H1 (cell line): Measurements from ENCODE around the gene ADH1C. TPM values are rescaled to one million over a fixed set of nuclear protein-coding genes. Genes with fewer than 3 reads are reported as not detected.
A peak's percentile ranks its signal among the peaks of the same experiment; 100 is the strongest.

Experiments
- CTCF ChIA-PET: fragments of 300-600 bp; sonication (Branson Sonifier 250); formaldehyde crosslinking; loops from one replicate; lab custom pipeline; 2021; ENCODE audit not compliant: partially characterized antibody; lab: Charles Lee
- POLR2A ChIA-PET: fragments of 300-600 bp; sonication (Branson Sonifier 250); formaldehyde crosslinking; loops from one replicate; lab custom pipeline; 2021; ENCODE audit warnings: inconsistent platforms; ENCODE audit not compliant: partially characterized antibody; lab: Charles Lee
- DNase-seq, 2 experiments: peaks; one replicate each; pipeline versions ENCODE4 v3.0.0 to v3.0.0-alpha.2; 2010 to 2022; ENCODE audit warnings: low spot score in 2 of 2, low read depth in 1 of 2, mixed read lengths in 1 of 2
- FAIRE-seq: peaks from 2 replicates; lab custom pipeline; 2011; peaks lifted over from hg19 to GRCh38; lab: Jason Lieb, UNC
- H2AFZ ChIP-seq: 2 replicates; pipeline ENCODE4 v1.8.1; 2012; ENCODE audit warnings: low read length, inconsistent platforms
- H2AK5ac ChIP-seq: 2 replicates; pipeline ENCODE4 v1.6.1; 2013; ENCODE audit warnings: low read depth, low read length
- H2BK120ac ChIP-seq: replicated peaks from 2 replicates; pipeline ENCODE3; 2013; ENCODE audit warnings: low read depth, low read length, inconsistent platforms
- H2BK12ac ChIP-seq: 2 replicates; pipeline ENCODE4 v1.6.1; 2013; ENCODE audit warnings: low read depth, low read length
- H2BK15ac ChIP-seq: 2 replicates; pipeline ENCODE4 v1.6.1; 2013; ENCODE audit warnings: low read length
- H2BK20ac ChIP-seq: 2 replicates; pipeline ENCODE4 v1.6.1; 2013; ENCODE audit warnings: low read length
- H2BK5ac ChIP-seq: 2 replicates; pipeline ENCODE4 v1.6.1; 2013; ENCODE audit warnings: low read depth, low read length
- H3K14ac ChIP-seq: 2 replicates; pipeline ENCODE4 v1.6.1; 2013; ENCODE audit warnings: inconsistent platforms; ENCODE audit not compliant: insufficient read length
- H3K18ac ChIP-seq: 2 replicates; pipeline ENCODE4 v1.6.1; 2013; ENCODE audit warnings: low read length; ENCODE audit errors: extremely low read depth
- H3K23ac ChIP-seq: 2 replicates; pipeline ENCODE4 v1.6.1; 2013; ENCODE audit warnings: inconsistent platforms; ENCODE audit not compliant: insufficient read length
- H3K23me2 ChIP-seq: 2 replicates; pipeline ENCODE4 v1.6.1; 2013; ENCODE audit warnings: low read depth, low read length
- H3K27ac ChIP-seq: 2 replicates; pipeline ENCODE4 v1.6.1; 2011; ENCODE audit warnings: low read depth, low read length, inconsistent platforms
- H3K27me3 ChIP-seq, 4 experiments: replicated peaks in 1 of 4; 1 replicate in 1 of 4; 2 replicates in 3 of 4; pipeline versions ENCODE4 v1.6.1 to v1.8.1; 2011 to 2013; ENCODE audit warnings: low read length in 3 of 4, mild to moderate bottlenecking in 3 of 4, inconsistent platforms in 2 of 4, mixed read lengths in 2 of 4, moderate library complexity in 1 of 4; ENCODE audit not compliant: control insufficient read depth in 3 of 4, insufficient read depth in 3 of 4; ENCODE audit errors: extremely low read depth in 1 of 4
- H3K36me3 ChIP-seq, 4 experiments: 2 replicates each; pipeline versions ENCODE4 v1.6.1 to v1.8.1; 2011 to 2013; ENCODE audit warnings: mild to moderate bottlenecking in 4 of 4, low read length in 3 of 4, moderate library complexity in 2 of 4, control low read depth in 1 of 4, inconsistent platforms in 1 of 4; ENCODE audit not compliant: insufficient read depth in 4 of 4, control insufficient read depth in 2 of 4
- H3K4ac ChIP-seq: replicated peaks from 2 replicates; pipeline ENCODE3; 2013; ENCODE audit warnings: low read length, low read depth, mixed read lengths, inconsistent platforms; ENCODE audit not compliant: insufficient read length
- H3K4me1 ChIP-seq, 4 experiments: replicated peaks in 1 of 4; 1 replicate in 1 of 4; 2 replicates in 3 of 4; pipeline versions ENCODE4 v1.6.1 to v1.8.1; 2011 to 2013; ENCODE audit warnings: low read length in 3 of 4, inconsistent platforms in 2 of 4, mixed read lengths in 1 of 4; ENCODE audit not compliant: insufficient read depth in 4 of 4, control insufficient read depth in 3 of 4
- H3K4me2 ChIP-seq, 2 experiments: 2 replicates each; pipeline versions ENCODE4 v1.6.1 to v1.8.1; 2011 to 2013; ENCODE audit warnings: low read depth in 2 of 2, low read length in 2 of 2, control low read depth in 1 of 2, inconsistent platforms in 1 of 2, mild to moderate bottlenecking in 1 of 2; ENCODE audit not compliant: insufficient read depth in 1 of 2
- H3K4me3 ChIP-seq, 4 experiments: fragments of 200-600, 300-600 bp in 1 of 4; sonication (generic), shearing (Covaris generic), sonication (Bioruptor Twin) in 1 of 4; 2 replicates each; pipeline versions ENCODE4 v1.5.1 to v1.8.1; 2011 to 2016; ENCODE audit warnings: low read length in 4 of 4, low read depth in 3 of 4, control low read depth in 2 of 4, inconsistent platforms in 2 of 4, mild to moderate bottlenecking in 2 of 4, mixed read lengths in 1 of 4, moderate library complexity in 1 of 4; ENCODE audit not compliant: insufficient read depth in 2 of 4; ENCODE audit errors: extremely low read depth in 1 of 4
- H3K56ac ChIP-seq: replicated peaks from 2 replicates; pipeline ENCODE3; 2013; ENCODE audit warnings: low read depth, mild to moderate bottlenecking, mixed read lengths, low read length, inconsistent platforms; ENCODE audit not compliant: insufficient read length
- H3K79me1 ChIP-seq: 2 replicates; pipeline ENCODE4 v1.6.1; 2013; ENCODE audit warnings: low read depth, low read length, control low read depth
- H3K79me2 ChIP-seq, 2 experiments: 2 replicates each; pipeline versions ENCODE4 v1.6.1 to v1.8.1; 2012 to 2013; ENCODE audit warnings: low read length in 2 of 2, mild to moderate bottlenecking in 2 of 2, inconsistent platforms in 1 of 2; ENCODE audit not compliant: insufficient read depth in 2 of 2, control insufficient read depth in 1 of 2
- H3K9ac ChIP-seq, 4 experiments: replicated peaks in 1 of 4; 1 replicate in 1 of 4; 2 replicates in 3 of 4; pipeline versions ENCODE4 v1.6.1 to v1.8.1; 2011 to 2013; ENCODE audit warnings: low read depth in 3 of 4, low read length in 3 of 4, control low read depth in 2 of 4, mild to moderate bottlenecking in 2 of 4, moderate library complexity in 2 of 4, inconsistent platforms in 1 of 4; ENCODE audit errors: extremely low read depth in 1 of 4
- H3K9me3 ChIP-seq, 2 experiments: 2 replicates each; pipeline versions ENCODE4 v1.6.1 to v1.8.1; 2012 to 2013; ENCODE audit warnings: mild to moderate bottlenecking in 2 of 2, moderate library complexity in 2 of 2, control low read depth in 1 of 2, inconsistent platforms in 1 of 2, low read depth in 1 of 2, low read length in 1 of 2, mixed read lengths in 1 of 2; ENCODE audit not compliant: insufficient read depth in 2 of 2
- H4K20me1 ChIP-seq, 2 experiments: replicated peaks in 1 of 2; 2 replicates each; pipeline versions ENCODE3 to v1.8.1; 2011 to 2013; ENCODE audit warnings: inconsistent platforms in 2 of 2, low read length in 2 of 2, mild to moderate bottlenecking in 1 of 2; ENCODE audit not compliant: insufficient read depth in 2 of 2, control insufficient read depth in 1 of 2
- H4K5ac ChIP-seq: 2 replicates; pipeline ENCODE4 v1.6.1; 2013; ENCODE audit warnings: low read length, low read depth, mixed read lengths, inconsistent platforms; ENCODE audit not compliant: insufficient read length
- H4K8ac ChIP-seq: 2 replicates; pipeline ENCODE4 v1.8.0; 2013; ENCODE audit warnings: mild to moderate bottlenecking, moderate library complexity, low read length, inconsistent platforms; ENCODE audit not compliant: insufficient read depth; ENCODE audit errors: extremely low read depth
- H4K91ac ChIP-seq: replicated peaks from 2 replicates; pipeline ENCODE3; 2013; ENCODE audit warnings: low read length, mixed read lengths, inconsistent platforms; ENCODE audit not compliant: insufficient read length
- ASH2L ChIP-seq: fragments of 200-600, 300-600 bp; sonication (generic); IDR thresholded peaks from one replicate; pipeline ENCODE4 v1.7.1; 2017; ENCODE audit warnings: low read length
- CREB1 ChIP-seq: IDR thresholded peaks from 2 replicates; pipeline ENCODE4 v1.6.1; 2012; ENCODE audit warnings: inconsistent platforms
- CTCF ChIP-seq, 3 experiments: IDR thresholded peaks; 1 replicate in 2 of 3; 2 replicates in 1 of 3; pipeline versions ENCODE4 v1.5.1 to v1.6.1; 2011; ENCODE audit warnings: low read length in 3 of 3, mild to moderate bottlenecking in 3 of 3, inconsistent platforms in 2 of 3, low read depth in 1 of 3, moderate library complexity in 1 of 3; ENCODE audit not compliant: insufficient read depth in 1 of 3; ENCODE audit errors: control extremely low read depth in 1 of 3
- KDM1A ChIP-seq: fragments of 200-600, 300-600 bp; sonication (generic); IDR thresholded peaks from 2 replicates; pipeline ENCODE4 v1.7.1; 2016; ENCODE audit warnings: mild to moderate bottlenecking, low read length, borderline replicate concordance
- PHF8 ChIP-seq: fragments of 200-600 bp; sonication (generic); conservative IDR thresholded peaks from 2 replicates; pipeline ENCODE4 v1.7.1; 2012; ENCODE audit warnings: low read depth, mild to moderate bottlenecking, inconsistent platforms, low read length, moderate library complexity
- RAD21 ChIP-seq, 2 experiments: IDR thresholded peaks in 1 of 2; conservative IDR thresholded peaks in 1 of 2; 2 replicates each; pipeline ENCODE4 v1.6.1; 2011; ENCODE audit warnings: low read depth in 2 of 2, low read length in 2 of 2, improper control_type of control experiment in 1 of 2, inconsistent platforms in 1 of 2, mild to moderate bottlenecking in 1 of 2, moderate library complexity in 1 of 2
- RNF2 ChIP-seq: fragments of 200-900, 300-1000 bp; sonication (generic); IDR thresholded peaks from 2 replicates; pipeline ENCODE4 v1.7.1; 2016; ENCODE audit warnings: borderline replicate concordance, low read depth, mild to moderate bottlenecking, antibody characterized with exemption, low read length; ENCODE audit not compliant: poor library complexity, severe bottlenecking; ENCODE audit errors: missing control alignments
- SIN3A ChIP-seq, 2 experiments: IDR thresholded peaks in 1 of 2; conservative IDR thresholded peaks in 1 of 2; 2 replicates each; pipeline ENCODE4 v1.6.1; 2011 to 2012; ENCODE audit warnings: low read length in 2 of 2, improper control_type of control experiment in 1 of 2, low read depth in 1 of 2, mild to moderate bottlenecking in 1 of 2
- SIRT6 ChIP-seq: IDR thresholded peaks from one replicate; pipeline ENCODE4 v1.7.1; 2012; ENCODE audit warnings: low read length, inconsistent platforms
- SP1 ChIP-seq: IDR thresholded peaks from 2 replicates; pipeline ENCODE4 v1.6.1; 2011; ENCODE audit warnings: low read depth, low read length
- SUZ12 ChIP-seq: fragments of 200-600 bp; sonication (generic); IDR thresholded peaks from 2 replicates; pipeline ENCODE4 v1.6.1; 2012; ENCODE audit warnings: mild to moderate bottlenecking, inconsistent platforms, low read length, moderate library complexity, mixed read lengths
- ZNF274 ChIP-seq: IDR thresholded peaks from 2 replicates; pipeline ENCODE4 v1.7.0; 2012; ENCODE audit warnings: low read length, borderline replicate concordance; ENCODE audit errors: extremely low read depth
- polyA plus RNA-seq, 7 experiments: library from polyadenylated mRNA; depleted of rRNA in 3 of 7; stranded (reverse) in 5 of 7; unstranded in 2 of 7; fragments of >200 nt in 5 of 7; fragments of 200-250 nt in 2 of 7; gene quantifications; 1 replicate in 5 of 7; 2 replicates in 1 of 7; 4 replicates in 1 of 7; pipeline versions ENCODE4 v1.2.1 to v1.2.3, GENCODE V29; 2011 to 2013; ENCODE audit warnings: missing spikeins in 2 of 7, mixed read lengths in 2 of 7
- total RNA-seq: library from RNA; stranded (reverse); fragmentation: NEBNext Ultra II Directional; extraction: Animal tissue kit (Norgen Biotek cat#: 25700); gene quantifications from 2 replicates; pipeline ENCODE4 v1.2.1, GENCODE V29; 2021

ADH1C gene
- total and polyA plus RNA-seq, 2 of the 8 experiments (the other 6 are each of a cell fraction or from before 2014, with no cell fraction given), result not detected

- DNase-seq, result no peak
- H2BK5ac ChIP-seq, result no peak overlapping the region
- H2AK5ac ChIP-seq, result no peak overlapping the region
- H2BK20ac ChIP-seq, result no peak overlapping the region
- H4K8ac ChIP-seq, result no peak overlapping the region
- no peak overlapping the region for H3K4ac ChIP-seq
- no peak overlapping the region for H3K23ac ChIP-seq
- H3K27ac ChIP-seq, result no peak overlapping the region
- no peak overlapping the region for H3K4me3 ChIP-seq
- no peak overlapping the region for H3K4me2 ChIP-seq
- H3K27me3 ChIP-seq, result no peaks in the 10 kb centered on the region
- H4K20me1 ChIP-seq, result no peaks in the 10 kb centered on the region
- FAIRE-seq, result no peak
- H2BK15ac ChIP-seq, result no peak overlapping the region
- H2BK120ac ChIP-seq, result no peak overlapping the region
- H2BK12ac ChIP-seq, result no peak overlapping the region
- H3K79me1 ChIP-seq, result no peaks in the 10 kb centered on the region
- H4K91ac ChIP-seq, result no peak overlapping the region
- ChIA-PET CTCF (interaction anchor here (1.1 to 1.8 kb wide), 4 partner anchors 11 to 17 kb away, joined by 3 to 5 read pairs (median 4); no protein-coding TSS in a partner anchor), POLR2A (no interaction called here)
- H3K56ac ChIP-seq, result no peak overlapping the region
- H3K4me1 ChIP-seq, result no peaks in the 10 kb centered on the region; a peak in 1 of 7 replicates
- H3K14ac ChIP-seq, result no peak overlapping the region
- H3K9ac ChIP-seq, result no peak overlapping the region
- H3K18ac ChIP-seq, result no peak overlapping the region
- no peaks in the 10 kb centered on the region for H3K79me2 ChIP-seq
- no peaks in the 10 kb centered on the region for H3K9me3 ChIP-seq
- H4K5ac ChIP-seq, result no peak overlapping the region
- H3K23me2 ChIP-seq, result no peaks in the 10 kb centered on the region
- 0 out of 2 replicates have a peak overlapping the region, but pooled peaks have one; percentile 43 for H2AFZ ChIP-seq
- H3K36me3 ChIP-seq, result no peaks in the 10 kb centered on the region
- TF ChIP-seq ZNF274, result no peak
- TF ChIP-seq PHF8, result no peak
- TF ChIP-seq SIRT6, result no peak
- TF ChIP-seq KDM1A, result no peak
- TF ChIP-seq RNF2, result no peak
- no peak for TF ChIP-seq SIN3A (conservative IDR thresholded peaks at IDR 0.05 in 1 of 2, IDR thresholded peaks at IDR 0.05 in 1 of 2; ENCODE audit: low read depth in 1 of 2, low read length in 2 of 2)
- no peak for TF ChIP-seq RAD21 (IDR thresholded peaks at IDR 0.05 in 1 of 2, conservative IDR thresholded peaks at IDR 0.05 in 1 of 2; ENCODE audit: low read depth in 2 of 2, low read length in 2 of 2)
- no peak for TF ChIP-seq SUZ12
- no peak for TF ChIP-seq SP1
- no peak for TF ChIP-seq ASH2L
- TF ChIP-seq CTCF (IDR thresholded peaks at IDR 0.05; ENCODE audit: control extremely low read depth in 1 of 3, insufficient read depth in 1 of 3, low read depth in 1 of 3, low read length in 3 of 3), result no peak
- TF ChIP-seq CREB1, result no peak
These were observed 42.4 kb upstream of the ADH1C start for GRCh38 chr4:99394896-99395295.
